Measurements from ENCODE around the gene ADD1.

The ADD1 gene

GRCh38 chr4:2824836-2825381, 18.7 kb upstream of the ADD1 start:
- Mint-ChIP-seq H3K27me3 (no peaks in the 10 kb centered on the region), H3K9me3 (no peaks in the 10 kb centered on the region), H3K4me3 (no peak overlapping the region), H3K4me1 (peaks cover 26% of the 10 kb centered on the region), H3K27ac (peak overlapping the region in 1 of 2 donors; percentile 42)
- ATAC-seq, result no peak
- DNase-seq, result no peak

DNA sequence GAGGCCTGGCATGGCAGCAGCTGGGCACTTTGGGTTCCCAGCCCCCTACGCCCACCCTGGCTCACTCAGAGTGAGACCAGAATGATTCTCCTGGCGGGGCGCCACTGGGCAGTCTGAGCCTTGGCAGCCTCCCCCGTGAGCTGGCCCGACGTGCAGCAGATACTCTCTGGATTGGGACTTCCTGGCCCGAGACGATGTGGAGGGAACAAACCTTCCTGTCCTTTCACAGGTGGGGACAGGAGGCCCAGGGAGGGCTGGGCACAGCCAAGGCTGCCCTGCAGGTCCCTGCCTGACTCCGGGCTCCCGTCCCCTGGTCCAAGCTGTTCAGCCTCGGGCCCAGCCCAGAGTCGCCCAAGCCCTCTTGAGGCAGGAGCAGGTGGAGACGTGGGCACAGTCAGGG, 17.9 kb upstream of the ADD1 start:
- ATAC-seq (no peak), DNase-seq (no peak)
- no peaks in the 10 kb centered on the region for H3K9me3 Mint-ChIP-seq
- no peak overlapping the region for H3K27ac Mint-ChIP-seq
- no peak overlapping the region for H3K4me3 Mint-ChIP-seq
- H3K4me1 Mint-ChIP-seq, result peaks cover 21% of the 10 kb centered on the region
- H3K27me3 Mint-ChIP-seq, result no peaks in the 10 kb centered on the region

GRCh38 chr4:2827071-2827873, 16.4 kb upstream of the ADD1 start:
- no peak for ATAC-seq
- peak overlapping the region in 1 of 2 donors; percentile 42 for H3K27ac Mint-ChIP-seq
- H3K27me3 Mint-ChIP-seq, result no peaks in the 10 kb centered on the region

DNA sequence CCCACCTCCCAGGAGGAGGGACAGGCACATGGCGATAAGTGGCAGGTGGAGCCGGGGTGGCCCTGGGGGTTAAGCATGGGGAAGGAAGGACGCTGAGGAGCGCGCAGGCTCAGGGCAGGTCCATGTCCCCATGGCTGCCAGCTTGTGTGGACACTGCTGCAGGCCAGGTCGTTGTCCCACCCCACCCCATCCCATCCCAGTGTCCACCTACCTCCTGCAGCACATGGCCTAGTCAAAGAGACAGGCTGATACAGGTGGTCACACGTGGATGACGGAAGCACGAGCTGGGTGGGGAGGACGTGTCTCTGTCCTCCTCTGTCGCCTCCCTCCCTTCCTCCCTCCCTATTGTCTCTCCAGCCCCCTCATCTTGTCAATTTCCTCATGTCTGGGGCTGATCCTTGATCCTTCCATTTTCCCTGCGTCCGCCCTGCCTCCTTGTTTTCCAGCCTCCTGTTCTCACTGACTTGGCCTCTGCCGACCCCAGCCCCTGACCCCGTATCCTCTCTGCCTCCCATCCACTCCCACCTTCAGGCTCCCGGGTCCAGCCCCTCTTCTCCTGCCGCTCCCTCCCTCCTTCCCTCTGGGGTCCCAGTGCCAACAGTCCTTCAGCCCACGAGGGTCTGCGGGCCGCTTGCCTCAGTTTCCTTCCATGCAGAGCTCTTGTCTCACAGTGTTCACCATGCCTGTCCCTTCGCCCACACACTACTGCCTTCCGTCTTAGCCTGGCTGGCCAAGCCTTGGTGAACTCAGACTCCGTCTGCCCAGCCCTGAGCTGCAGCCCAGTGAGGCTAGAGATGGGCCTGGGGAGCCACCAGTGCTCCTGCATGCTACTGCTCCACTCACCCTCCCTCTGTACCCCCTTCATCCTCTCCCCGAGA, 15.5 kb upstream of the ADD1 start:
- DNase-seq, result no peak
- peak overlapping the region in 1 of 2 donors; percentile 84 for H3K27ac Mint-ChIP-seq
- H3K4me3 Mint-ChIP-seq, result no peak overlapping the region
- ATAC-seq, result no peak
- H3K27me3 Mint-ChIP-seq, result no peaks in the 10 kb centered on the region
- H3K9me3 Mint-ChIP-seq, result no peaks in the 10 kb centered on the region
- peaks cover 20% of the 10 kb centered on the region for H3K4me1 Mint-ChIP-seq

More at GRCh38 chr4:2827071-2827873, 16.4 kb upstream of the ADD1 start:
- H3K4me3 Mint-ChIP-seq, result no peak overlapping the region
- DNase-seq, result no peak
- no peaks in the 10 kb centered on the region for H3K9me3 Mint-ChIP-seq
- peaks cover 19% of the 10 kb centered on the region for H3K4me1 Mint-ChIP-seq

DNA sequence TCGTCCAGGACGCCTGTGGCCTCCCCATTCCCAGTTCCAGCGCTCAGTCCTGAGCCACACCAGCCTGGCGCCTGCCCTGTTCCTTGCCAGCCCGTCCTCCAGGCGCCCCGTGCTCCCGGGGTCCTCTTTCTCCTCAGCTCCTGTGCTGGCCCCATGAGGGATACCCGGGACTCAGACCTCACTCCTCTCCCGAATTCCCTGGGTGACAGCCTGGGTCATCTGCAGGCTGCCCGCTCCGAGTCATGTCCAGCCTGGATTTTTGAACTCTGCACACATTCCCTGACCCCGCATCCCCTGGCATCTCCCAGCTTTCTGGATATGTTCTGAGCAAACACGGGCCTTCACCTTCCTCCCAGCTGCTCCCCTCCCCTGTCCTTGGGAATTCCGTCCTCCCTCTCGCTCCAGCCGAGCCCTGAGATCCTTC, 14.9 kb upstream of the ADD1 start:
- ATAC-seq (no peak), DNase-seq (no peak)
- Mint-ChIP-seq H3K4me1 (peaks cover 21% of the 10 kb centered on the region), H3K27me3 (no peaks in the 10 kb centered on the region), H3K27ac (no peak overlapping the region), H3K9me3 (no peaks in the 10 kb centered on the region), H3K4me3 (no peak overlapping the region)

- H3K27ac Mint-ChIP-seq, result no peak overlapping the region
- peak; percentile 11 for ATAC-seq
Observed at GRCh38 chr4:2829321-2829932, 14.2 kb upstream of the ADD1 start.

DNA sequence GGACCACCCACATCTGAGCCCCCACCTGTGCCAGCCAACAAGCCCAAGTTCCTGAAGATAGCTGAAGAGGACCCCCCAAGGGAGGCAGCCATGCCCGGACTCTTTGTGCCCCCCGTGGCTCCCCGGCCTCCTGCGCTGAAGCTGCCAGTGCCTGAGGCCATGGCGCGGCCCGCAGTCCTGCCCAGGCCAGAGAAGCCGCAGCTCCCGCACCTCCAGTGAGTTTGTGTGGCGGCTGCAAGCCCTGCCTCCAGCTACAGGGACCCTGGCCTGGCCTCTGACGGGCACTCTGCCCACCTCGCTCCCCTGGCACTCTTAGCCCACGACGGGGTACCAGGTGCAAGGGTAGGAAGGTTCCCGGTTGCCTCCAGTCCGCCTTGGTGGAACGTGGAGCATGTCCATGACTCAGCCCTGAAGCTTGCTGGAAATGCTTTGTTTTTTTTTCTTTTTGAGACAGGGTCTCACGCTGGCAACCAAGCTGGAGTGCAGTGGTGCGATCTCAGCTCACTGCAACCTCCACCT, 13.7 kb upstream of the ADD1 start:
- Mint-ChIP-seq H3K27ac (no peak overlapping the region), H3K4me3 (no peak overlapping the region), H3K9me3 (no peaks in the 10 kb centered on the region), H3K27me3 (no peaks in the 10 kb centered on the region), H3K4me1 (peaks cover 33% of the 10 kb centered on the region)
- ATAC-seq (no peak), DNase-seq (no peak)

More at GRCh38 chr4:2829321-2829932, 14.2 kb upstream of the ADD1 start:
- no peak for DNase-seq
- no peaks in the 10 kb centered on the region for H3K27me3 Mint-ChIP-seq
- H3K4me1 Mint-ChIP-seq, result peaks cover 28% of the 10 kb centered on the region
- no peak overlapping the region for H3K4me3 Mint-ChIP-seq
- H3K9me3 Mint-ChIP-seq, result no peaks in the 10 kb centered on the region

- ATAC-seq, result no peak
- H3K27me3 Mint-ChIP-seq, result no peaks in the 10 kb centered on the region
- no peaks in the 10 kb centered on the region for H3K9me3 Mint-ChIP-seq
- no peak overlapping the region for H3K27ac Mint-ChIP-seq
- peaks cover 35% of the 10 kb centered on the region for H3K4me1 Mint-ChIP-seq
- DNase-seq, result no peak
- H3K4me3 Mint-ChIP-seq, result no peak overlapping the region
Observed at GRCh38 chr4:2830632-2831610, 12.7 kb upstream of the ADD1 start.

- Mint-ChIP-seq H3K9me3 (no peaks in the 10 kb centered on the region), H3K27me3 (no peaks in the 10 kb centered on the region), H3K4me3 (no peak overlapping the region)
Observed at GRCh38 chr4:2831611-2832308, 11.9 kb upstream of the ADD1 start.

DNA sequence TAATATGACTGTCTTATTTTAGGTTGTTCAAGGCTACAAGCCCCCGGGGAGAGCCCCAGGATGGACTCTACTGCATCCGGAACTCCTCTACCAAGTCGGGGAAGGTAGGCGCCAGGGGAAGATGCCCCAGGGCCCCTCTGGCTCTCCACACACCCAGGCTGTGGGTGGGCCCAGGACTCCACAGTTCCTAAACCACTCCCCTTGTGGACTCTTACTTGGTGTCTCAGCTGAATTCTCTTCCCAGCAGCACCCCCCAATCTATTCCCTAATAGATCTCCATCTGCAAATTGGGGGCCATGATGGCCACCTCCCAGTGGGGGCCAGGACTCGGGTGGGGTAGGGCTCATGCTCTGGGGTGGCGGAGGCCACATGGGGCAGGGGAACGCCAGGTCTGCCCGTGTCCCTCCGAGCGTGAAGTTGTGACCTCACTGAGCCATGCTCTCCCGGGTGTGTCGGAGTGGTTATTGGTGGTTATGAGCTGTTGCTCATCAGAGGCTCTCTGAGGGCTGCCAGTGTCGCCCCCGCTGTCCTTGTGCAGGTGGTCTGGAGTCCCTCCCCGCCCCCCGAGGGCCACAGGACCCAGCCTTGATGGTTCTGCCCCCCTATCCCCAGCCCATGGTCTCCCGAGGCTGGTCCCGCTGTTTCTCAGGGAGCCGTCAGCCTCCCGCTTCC, 11.2 kb upstream of the ADD1 start:
- Mint-ChIP-seq H3K4me1 (peaks cover 51% of the 10 kb centered on the region), H3K27ac (peak overlapping the region in 1 of 2 donors; percentile 29), H3K9me3 (no peaks in the 10 kb centered on the region), H3K27me3 (no peaks in the 10 kb centered on the region), H3K4me3 (no peak overlapping the region)
- no peak for DNase-seq
- no peak for ATAC-seq

More at GRCh38 chr4:2831611-2832308, 11.9 kb upstream of the ADD1 start:
- H3K4me1 Mint-ChIP-seq, result peaks cover 44% of the 10 kb centered on the region
- peak overlapping the region in 1 of 2 donors; percentile 29 for H3K27ac Mint-ChIP-seq
- no peak for DNase-seq
- ATAC-seq, result no peak

DNA sequence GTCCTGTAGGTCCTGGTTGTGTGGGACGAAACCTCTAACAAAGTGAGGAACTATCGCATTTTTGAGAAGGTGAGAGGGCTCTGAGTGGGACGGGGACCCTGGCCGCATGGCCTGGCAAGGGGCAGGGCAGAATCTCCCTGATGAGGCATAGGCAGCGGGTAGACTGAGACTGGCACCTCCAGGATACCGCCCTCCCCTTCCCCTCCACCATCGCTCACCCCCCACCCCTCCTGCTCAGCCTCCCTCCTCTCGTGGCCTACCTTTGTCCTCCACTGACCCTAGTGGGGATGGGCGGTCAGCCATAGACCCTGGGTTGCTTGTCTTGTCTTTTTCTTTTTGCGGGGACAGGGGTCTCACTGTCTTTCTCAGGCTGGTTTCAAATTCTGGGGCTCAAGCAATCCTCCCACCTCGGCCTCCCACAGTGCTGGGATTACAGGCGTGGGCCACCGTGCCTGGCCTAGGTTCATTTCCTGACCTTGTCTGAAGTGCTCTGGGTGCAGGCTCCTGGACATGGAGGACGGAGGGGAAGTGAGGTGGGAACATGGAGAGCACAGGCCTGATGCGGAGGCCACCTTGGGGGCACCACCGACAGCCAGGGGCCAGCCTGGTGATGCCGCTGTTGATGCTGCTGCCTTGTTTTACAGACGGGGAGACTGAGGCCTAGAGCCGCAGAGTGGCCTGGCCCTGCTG, 10.5 kb upstream of the ADD1 start:
- Mint-ChIP-seq H3K4me1 (peaks cover 57% of the 10 kb centered on the region), H3K9me3 (no peaks in the 10 kb centered on the region), H3K27ac (no peak overlapping the region), H3K4me3 (no peak overlapping the region), H3K27me3 (no peaks in the 10 kb centered on the region)
- ATAC-seq (no peak), DNase-seq (no peak)

DNA sequence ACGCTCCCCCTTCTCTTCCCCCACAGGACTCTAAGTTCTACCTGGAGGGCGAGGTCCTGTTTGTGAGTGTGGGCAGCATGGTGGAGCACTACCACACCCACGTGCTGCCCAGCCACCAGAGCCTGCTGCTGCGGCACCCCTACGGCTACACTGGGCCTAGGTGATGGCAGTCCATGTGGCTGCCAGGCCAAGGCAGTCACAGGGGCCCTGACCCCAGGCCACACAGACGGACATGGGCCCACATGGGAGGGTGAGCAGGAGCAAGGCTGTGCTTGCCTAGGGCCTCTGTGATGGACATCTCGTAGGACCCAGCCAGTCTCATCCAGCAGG, 10.0 kb upstream of the ADD1 start:
- Mint-ChIP-seq H3K9me3 (no peaks in the 10 kb centered on the region), H3K4me1 (peaks cover 63% of the 10 kb centered on the region), H3K27ac (no peak overlapping the region), H3K27me3 (no peaks in the 10 kb centered on the region), H3K4me3 (no peak overlapping the region)
- ATAC-seq, result no peak
- DNase-seq, result no peak

All from stimulated activated naive CD8-positive, alpha-beta T cell treated with anti-CD3 and anti-CD28 coated beads, Interleukin-15, amount 100 ng/mL, for 72 hours (primary cell).